ENCODE measurements around the gene ILF2.

GRCh38 chr1:153643100-153643499 lies 27.7 kb downstream of the ILF2 start:
- TF ChIP-seq MAX (IDR thresholded peaks at IDR 0.05) = no peak
- TF ChIP-seq NPAS2 (CRISPR knock-in tag; IDR thresholded peaks at IDR 0.05; ENCODE audit: borderline replicate concordance) = no peak
- no peak for TF ChIP-seq MAFK (IDR thresholded peaks at IDR 0.05; ENCODE audit: partially characterized antibody)
- TF ChIP-seq HEYL (CRISPR knock-in tag; IDR thresholded peaks at IDR 0.05) = no peak
- TF ChIP-seq CTCF (IDR thresholded peaks at IDR 0.05) = no peak
- TF ChIP-seq USF2 (IDR thresholded peaks at IDR 0.05) = no peak
